T-helper 1 cell treated with Interleukin-12 subunit alpha and Interleukin-12 subunit beta and Interleukin-4 antibody, amounts not matched to agents 30 ng/mL and 1 ng/mL, for 36 hours (primary cell): ENCODE results near the gene ALS2CL. TPM values are rescaled to one million over a fixed set of nuclear protein-coding genes. Genes with fewer than 3 reads are reported as not detected.
"Not testable (repeated sequence)": the region's sequence is repeated elsewhere in the genome, so short reads cannot be mapped to it uniquely, and the experiment has no call there.

Experiments
- intact Hi-C: fragments of 100-400 bp; cut with micrococcal nuclease; formaldehyde crosslinking; loops from one replicate; pipeline ENCODE4 v1.15.1; 2024
- total RNA-seq: library from RNA; stranded (reverse); gene quantifications from 2 replicates; pipeline ENCODE4 v1.2.3, GENCODE V29; 2022

Gene ALS2CL
- 1.6 and 1.9 TPM in 2 replicates for total RNA-seq

GRCh38 chr3:46693038-46693891 lies at the start of gene ALS2CL:
ALS2CL (minus strand) TSS chr3:46693679; CDS start chr3:46689440, 4,239 bp downstream.
- intact Hi-C loops = loop anchor here (1.0 kb wide), 1 partner anchor 119 kb away; no protein-coding TSS in a partner anchor

GRCh38 chr3:46742992-46743585 lies 49.6 kb upstream of the ALS2CL start:
- intact Hi-C loops = no loop called here

- intact Hi-C loops = not testable (repeated sequence)
Observed at GRCh38 chr3:46739565-46739964, 46.1 kb upstream of the ALS2CL start.

- intact Hi-C loops = no loop called here
Observed at GRCh38 chr3:46737329-46737731, 43.9 kb upstream of the ALS2CL start.

GRCh38 chr3:46736006-46736872 lies 42.8 kb upstream of the ALS2CL start:
- intact Hi-C loops = no loop called here

GRCh38 chr3:46734773-46735172 lies 41.3 kb upstream of the ALS2CL start:
- intact Hi-C loops = no loop called here

GRCh38 chr3:46733026-46733800 lies 39.7 kb upstream of the ALS2CL start:
- intact Hi-C loops = no loop called here

GRCh38 chr3:46731795-46732194 lies 38.3 kb upstream of the ALS2CL start:
- intact Hi-C loops = no loop called here

GRCh38 chr3:46730819-46731218 lies 37.3 kb upstream of the ALS2CL start:
- intact Hi-C loops = no loop called here

GRCh38 chr3:46729038-46729437 lies 35.6 kb upstream of the ALS2CL start:
- intact Hi-C loops = no loop called here

- intact Hi-C loops = no loop called here
Observed at GRCh38 chr3:46725621-46726314, 32.3 kb upstream of the ALS2CL start.

GRCh38 chr3:46724424-46724823 lies 30.9 kb upstream of the ALS2CL start:
- intact Hi-C loops = no loop called here

- intact Hi-C loops = no loop called here
Observed at GRCh38 chr3:46722443-46722842, 29.0 kb upstream of the ALS2CL start.

- intact Hi-C loops = no loop called here
Observed at GRCh38 chr3:46721009-46721408, 27.5 kb upstream of the ALS2CL start.

- intact Hi-C loops = no loop called here
Observed at GRCh38 chr3:46719735-46720271, 26.3 kb upstream of the ALS2CL start.

- intact Hi-C loops = no loop called here
Observed at GRCh38 chr3:46719044-46719565, 25.6 kb upstream of the ALS2CL start.

GRCh38 chr3:46717447-46718231 lies 24.2 kb upstream of the ALS2CL start, which contains the start of gene PRSS50:
PRSS50 (minus strand) TSS chr3:46717869; CDS start chr3:46717824, 45 bp downstream.
- intact Hi-C loops = no loop called here

GRCh38 chr3:46716461-46717441 lies 23.3 kb upstream of the ALS2CL start:
- intact Hi-C loops = no loop called here
